ENCODE data around the gene LSS.
"Not testable (repeated sequence)": the region's sequence is repeated elsewhere in the genome, so short reads cannot be mapped to it uniquely, and the experiment has no call there.

Gene LSS

GRCh38 chr21:46184625-46185555, 43.7 kb downstream of the LSS start:
- peak; percentile 53 for DNase-seq

DNA sequence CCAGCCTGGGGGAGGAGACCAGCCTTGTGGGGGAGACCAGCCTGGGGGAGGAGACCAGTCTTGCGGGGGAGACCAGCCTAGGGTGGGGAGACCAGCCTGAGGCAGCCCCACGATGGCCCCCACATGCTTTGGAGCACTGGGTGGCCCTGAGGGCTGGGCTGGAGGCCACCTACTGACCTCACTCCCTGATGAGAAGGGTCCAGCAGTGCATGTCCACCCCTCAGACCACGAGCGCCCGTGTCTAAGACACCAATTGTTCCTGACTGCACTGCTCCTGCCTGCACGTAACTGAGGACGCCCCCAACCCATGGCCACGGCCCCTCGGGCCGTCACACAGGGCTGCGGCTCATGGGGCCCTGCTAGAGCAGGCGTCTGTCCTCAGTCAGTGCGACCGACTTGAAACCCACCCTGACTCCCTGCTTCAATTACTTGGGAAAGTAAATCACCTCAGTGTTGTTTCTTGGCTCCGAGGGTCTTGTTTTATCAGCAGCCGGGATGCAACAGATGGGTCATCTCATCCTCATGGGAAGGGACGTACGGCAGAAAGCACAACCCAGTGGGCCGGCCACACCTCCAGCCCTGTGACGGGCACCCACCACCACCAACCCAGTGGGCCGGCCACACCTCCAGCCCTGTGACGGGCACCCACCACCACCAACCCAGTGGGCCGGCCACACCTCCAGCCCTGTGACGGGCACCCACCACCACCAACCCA, 44.5 kb downstream of the LSS start, which contains the start of gene SPATC1L:
TSS of gene SPATC1L (minus strand) at position 550 of the 715 bp plus-strand sequence. CDS start 1,643 bp downstream, outside the sequence.
- peak; percentile 31 for DNase-seq

DNA sequence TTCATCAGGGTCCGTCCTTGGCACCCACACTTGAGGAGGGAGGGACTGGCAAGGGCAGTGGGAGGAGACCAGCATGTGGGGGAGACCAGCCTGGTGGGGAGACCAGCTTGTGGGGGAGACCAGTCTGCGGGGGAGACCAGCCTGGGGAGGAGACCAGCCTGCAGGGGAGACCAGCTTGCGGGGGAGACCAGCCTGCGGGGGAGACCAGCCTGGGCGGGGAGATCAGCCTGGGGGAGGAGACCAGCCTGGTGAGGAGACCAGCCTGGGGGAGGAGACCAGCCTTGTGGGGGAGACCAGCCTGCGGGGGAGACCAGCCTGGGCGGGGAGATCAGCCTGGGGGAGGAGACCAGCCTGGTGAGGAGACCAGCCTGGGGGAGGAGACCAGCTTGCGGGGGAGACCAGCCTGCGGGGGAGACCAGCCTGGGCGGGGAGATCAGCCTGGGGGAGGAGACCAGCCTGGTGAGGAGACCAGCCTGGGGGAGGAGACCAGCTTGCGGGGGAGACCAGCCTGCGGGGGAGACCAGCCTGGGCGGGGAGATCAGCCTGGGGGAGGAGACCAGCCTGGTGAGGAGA, 45.2 kb downstream of the LSS start:
- not testable (repeated sequence) for DNase-seq

- no peak for DNase-seq
Measured at GRCh38 chr21:46182548-46183336, 45.8 kb downstream of the LSS start.

DNA sequence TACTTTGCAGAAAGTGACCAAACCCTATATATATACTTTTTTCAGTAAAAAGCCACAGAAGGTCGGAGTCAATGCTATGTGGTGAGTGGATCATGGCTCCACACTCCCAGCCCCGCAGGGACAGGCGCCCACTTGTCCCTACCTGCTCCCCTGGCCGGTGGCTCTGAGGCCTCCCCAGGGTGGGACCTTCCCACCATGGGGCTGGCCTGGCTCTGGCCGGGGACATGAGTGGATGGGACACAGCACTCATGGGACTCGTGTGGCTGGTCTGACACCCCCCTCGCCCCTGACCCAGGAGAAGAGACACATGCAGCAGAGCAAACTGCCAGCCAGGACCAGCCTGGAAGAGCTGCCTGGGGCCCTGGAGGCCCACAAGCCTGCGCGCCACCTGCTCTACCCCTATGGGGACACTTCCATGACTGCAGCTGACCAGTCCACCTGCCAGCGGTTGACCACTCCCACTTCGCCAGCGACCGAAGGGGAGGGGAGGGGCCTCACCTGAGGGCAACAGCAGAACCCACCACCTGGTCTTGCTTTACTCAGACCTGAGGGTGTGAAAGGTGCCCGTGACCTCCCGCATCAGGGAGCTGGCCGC, 46.5 kb downstream of the LSS start:
- DNase-seq, result no peak

- DNase-seq, result no peak
Measured at GRCh38 chr21:46181436-46181835, 47.1 kb downstream of the LSS start.

DNA sequence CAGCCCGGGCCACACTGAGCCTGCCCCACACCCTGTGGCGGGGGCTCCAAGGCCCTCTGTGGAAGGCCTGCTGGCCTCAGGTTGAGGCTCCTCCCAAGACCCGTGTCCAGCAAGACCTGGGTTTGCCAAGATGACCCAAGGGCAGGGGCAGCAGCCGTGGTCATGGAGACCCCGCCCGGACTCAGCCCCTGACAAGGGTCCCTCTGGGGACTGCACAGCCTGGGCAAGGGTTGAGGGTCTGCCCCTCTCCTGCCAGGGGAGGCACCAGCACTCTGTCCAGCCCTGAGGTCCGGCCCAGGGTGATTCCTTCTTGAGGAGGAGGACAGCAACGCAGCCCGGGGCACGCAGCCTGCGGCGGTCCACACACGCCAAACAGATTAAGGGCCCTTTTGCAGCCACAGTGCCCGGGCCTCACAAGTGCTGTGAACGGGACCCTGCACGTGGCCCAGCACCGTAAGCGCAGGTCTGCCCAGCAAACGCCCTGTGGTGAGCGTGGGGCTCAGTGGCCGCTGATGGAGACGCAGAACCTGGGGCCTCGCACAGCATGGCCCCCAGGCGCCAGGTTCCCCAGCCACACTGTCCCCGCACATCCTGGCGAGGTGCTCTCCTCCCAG, 47.7 kb downstream of the LSS start:
- no peak for DNase-seq

DNA sequence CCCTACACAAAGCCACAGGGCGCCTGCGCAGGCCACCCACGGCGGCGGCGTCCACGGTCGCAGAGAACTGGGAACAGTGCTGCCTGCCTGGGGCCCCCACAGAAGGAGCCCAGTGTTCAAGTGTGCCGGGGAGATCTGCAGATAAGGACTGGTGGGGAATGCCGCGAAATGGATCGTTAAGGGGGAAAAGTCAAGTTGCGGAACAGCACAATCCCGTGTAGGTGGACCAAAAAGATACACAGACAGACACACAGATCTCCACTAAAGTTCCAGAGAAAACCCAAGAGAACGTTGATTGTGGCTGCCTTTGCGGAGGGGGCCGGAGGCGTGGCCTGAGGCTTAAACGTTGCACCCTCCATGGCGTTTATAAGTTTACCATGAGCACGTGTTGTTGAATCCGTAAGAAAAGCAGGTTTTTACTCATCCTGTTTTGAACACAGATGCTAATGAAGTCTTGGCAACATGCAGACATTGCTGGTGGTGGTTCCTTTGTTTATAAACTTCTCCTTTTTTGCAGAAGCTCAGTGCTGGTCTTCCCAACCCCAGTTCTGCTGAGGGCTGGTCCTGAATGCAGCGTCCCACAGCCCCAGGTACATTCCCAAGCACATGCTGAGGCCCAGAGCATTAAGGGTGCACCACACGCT, 48.4 kb downstream of the LSS start:
- DNase-seq, result no peak

DNA sequence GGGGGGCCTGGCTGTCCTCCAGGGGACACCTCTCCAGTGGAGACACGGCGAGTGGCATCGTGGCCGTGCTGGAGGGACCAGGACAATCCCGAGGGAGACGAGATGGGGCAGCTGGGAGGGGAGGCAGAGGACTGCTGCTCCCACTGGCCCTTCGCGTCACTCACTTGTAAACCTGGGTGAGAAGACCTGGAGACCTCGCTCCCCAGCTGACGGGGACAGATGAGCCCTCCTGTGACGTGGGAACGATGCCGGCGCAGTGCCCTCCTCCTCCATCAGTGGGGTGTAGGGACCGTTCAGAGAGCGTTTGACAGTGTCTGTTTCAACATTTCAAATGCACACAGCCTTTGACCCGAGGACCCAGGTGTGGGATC, 48.9 kb downstream of the LSS start:
- DNase-seq, result no peak

GRCh38 chr21:46178961-46179360, 49.6 kb downstream of the LSS start:
- DNase-seq, result no peak

GRCh38 chr21:46176443-46177129, 52.0 kb downstream of the LSS start:
- DNase-seq, result not testable (repeated sequence)

DNA sequence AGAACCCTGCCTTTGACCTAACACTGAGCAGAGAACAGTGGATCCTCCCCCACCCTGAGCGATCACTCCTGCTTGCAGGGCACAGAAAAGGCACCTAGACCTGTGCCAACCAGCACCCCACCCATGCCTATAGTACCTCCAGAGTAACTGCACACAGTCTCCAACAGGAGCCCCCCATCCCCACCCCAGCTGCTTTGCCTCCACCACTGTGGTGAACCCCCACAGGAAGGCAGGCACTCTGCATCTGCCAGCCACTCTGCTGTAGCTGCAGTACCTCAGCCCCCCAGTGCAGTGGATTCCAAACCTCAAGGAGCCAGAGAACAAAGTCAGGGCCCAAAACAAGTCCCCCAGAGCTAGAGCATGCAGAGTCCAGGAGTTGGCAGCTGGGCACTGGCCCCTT, 55.0 kb downstream of the LSS start:
- DNase-seq, result no peak

GRCh38 chr21:46172863-46173528, 55.6 kb downstream of the LSS start:
- DNase-seq, result no peak

DNA sequence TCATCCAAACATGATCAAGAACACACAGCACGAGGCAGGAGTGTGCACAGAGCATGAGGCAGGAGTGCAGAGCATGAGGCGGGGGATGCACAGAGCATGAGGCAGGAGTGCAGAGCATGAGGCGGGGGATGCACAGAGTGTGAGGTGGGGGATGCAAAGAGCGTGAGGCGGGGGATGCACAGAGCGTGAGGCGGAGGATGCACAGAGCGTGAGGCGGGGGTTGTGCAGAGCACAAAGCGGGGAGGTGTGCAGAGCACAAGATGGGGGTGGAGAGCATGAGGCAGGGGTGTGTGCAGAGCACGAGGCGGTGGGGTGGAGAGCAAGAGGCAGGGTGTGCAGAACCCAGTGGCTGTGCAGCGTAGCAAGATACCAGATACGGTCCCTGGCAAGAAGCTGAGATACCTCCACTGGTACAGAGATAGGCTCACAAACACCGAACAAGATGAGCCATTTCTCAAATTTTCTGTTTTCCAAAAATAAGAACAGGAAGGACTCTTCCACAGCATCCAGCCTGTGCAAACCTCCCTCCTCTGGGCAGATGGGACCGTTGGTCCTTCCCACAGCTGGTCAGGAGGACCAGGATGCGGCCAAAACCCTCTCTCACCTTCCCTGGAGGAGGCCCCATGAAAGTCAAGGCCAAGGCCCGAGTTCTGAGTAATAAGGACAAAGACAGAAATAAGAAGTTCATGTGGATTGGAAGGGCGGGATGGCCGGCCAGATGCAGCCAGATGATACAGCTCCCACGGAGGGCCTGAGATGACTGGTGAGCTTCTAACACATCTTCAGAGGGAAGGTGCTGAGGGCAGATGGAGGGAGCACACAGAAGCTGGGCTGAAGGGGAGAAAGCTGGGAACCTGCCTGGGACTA, 56.3 kb downstream of the LSS start:
- DNase-seq, result no peak

- no peak for DNase-seq
Measured at GRCh38 chr21:46171585-46171984, 57.0 kb downstream of the LSS start.

DNA sequence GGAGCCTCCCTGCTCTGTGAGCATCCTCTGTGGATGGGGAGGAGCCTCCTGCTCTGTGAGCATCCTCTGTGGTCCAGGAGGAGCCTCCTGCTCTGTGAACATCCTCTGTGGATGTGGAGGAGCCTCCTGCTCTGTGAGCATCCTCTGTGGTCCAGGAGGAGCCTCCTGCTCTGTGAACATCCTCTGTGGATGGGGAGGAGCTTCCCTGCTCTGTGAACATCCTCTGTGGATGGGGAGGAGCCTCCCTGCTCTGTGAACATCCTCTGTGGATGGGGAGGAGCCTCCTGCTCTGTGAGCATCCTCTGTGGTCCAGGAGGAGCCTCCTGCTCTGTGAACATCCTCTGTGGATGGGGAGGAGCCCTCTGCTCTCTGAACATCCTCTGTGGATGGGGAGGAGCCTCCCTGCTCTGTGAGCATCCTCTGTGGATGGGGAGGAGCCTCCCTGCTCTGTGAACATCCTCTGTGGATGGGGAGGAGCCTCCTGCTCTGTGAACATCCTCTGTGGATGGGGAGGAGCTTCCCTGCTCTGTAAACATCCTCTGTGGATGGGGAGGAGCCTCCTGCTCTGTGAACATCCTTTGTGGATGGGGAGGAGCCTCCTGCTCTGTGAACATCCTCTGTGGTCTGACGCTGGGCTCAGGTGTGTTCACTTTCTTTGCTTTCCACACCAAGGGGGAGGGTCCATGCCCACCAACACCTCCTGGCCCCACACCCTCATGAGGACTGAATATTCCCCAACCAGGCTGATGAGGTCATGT, 58.0 kb downstream of the LSS start:
- DNase-seq, result not testable (repeated sequence)

GRCh38 chr21:46168659-46169386, 59.8 kb downstream of the LSS start:
- no peak for DNase-seq

GRCh38 chr21:46168238-46168637, 60.3 kb downstream of the LSS start:
- DNase-seq, result no peak
